PC-9 (cell line): Measurements from ENCODE around the gene COQ10B. TPM values are rescaled to one million over a fixed set of nuclear protein-coding genes. Genes with fewer than 3 reads are reported as not detected.

Experiments
- BruUV-seq: library from RNA; stranded (reverse); fragments of 400-500 nt; replicated peaks from 2 replicates; lab custom pipeline; 2021; lab: Mats Ljungman, UMichigan
- CTCF ChIA-PET: fragments of 300-600 bp; sonication (Branson Sonifier 250); formaldehyde crosslinking; loops from one replicate; lab custom pipeline; 2022; ENCODE audit warnings: antibody characterized with exemption; lab: Charles Lee
- POLR2A ChIA-PET: fragments of 300-600 bp; sonication (Branson Sonifier 250); formaldehyde crosslinking; loops from one replicate; lab custom pipeline; 2022; ENCODE audit warnings: antibody characterized with exemption; ENCODE audit not compliant: unreplicated experiment; lab: Charles Lee
- DNase-seq, 2 experiments: peaks; one replicate each; pipeline versions ENCODE4 v3.0.0 to v3.0.0-alpha.2; 2015 to 2022; ENCODE audit warnings: mixed read lengths in 1 of 2
- H2AFZ ChIP-seq: fragments of 200-600 bp; sonication (generic); 2 replicates; pipeline ENCODE4 v1.8.1; 2017; ENCODE audit warnings: antibody characterized with exemption
- H3F3A ChIP-seq: fragments of 200-600 bp; sonication (generic); 2 replicates; pipeline ENCODE4 v1.8.1; 2017; ENCODE audit warnings: antibody characterized with exemption, mild to moderate bottlenecking, low read depth; ENCODE audit not compliant: insufficient read depth
- H3K27ac ChIP-seq: fragments of 200-600 bp; sonication (generic); 2 replicates; pipeline ENCODE4 v1.6.1; 2016; ENCODE audit warnings: mixed run types
- H3K27me3 ChIP-seq: fragments of 200-600 bp; sonication (generic); 2 replicates; pipeline ENCODE4 v1.6.1; 2016; ENCODE audit warnings: low read depth, mixed run types; ENCODE audit not compliant: insufficient read depth
- H3K36me3 ChIP-seq: fragments of 200-600 bp; sonication (generic); 2 replicates; pipeline ENCODE4 v1.6.1; 2016; ENCODE audit warnings: low read depth, mixed run types
- H3K4me1 ChIP-seq: fragments of 200-600 bp; sonication (generic); replicated peaks from 2 replicates; pipeline ENCODE4 v1.6.1; 2016; ENCODE audit warnings: mixed run types; ENCODE audit not compliant: insufficient read depth
- H3K4me2 ChIP-seq: fragments of 200-600 bp; sonication (generic); 2 replicates; pipeline ENCODE4 v1.6.1; 2017; ENCODE audit warnings: mixed run types
- H3K4me3 ChIP-seq: fragments of 200-600 bp; sonication (generic); 2 replicates; pipeline ENCODE4 v1.6.1; 2016; ENCODE audit warnings: mixed run types
- H3K79me2 ChIP-seq: fragments of 200-600 bp; sonication (generic); 2 replicates; pipeline ENCODE4 v1.6.1; 2017; ENCODE audit warnings: low read depth, mixed run types
- H3K9me2 ChIP-seq: fragments of 200-600 bp; sonication (generic); 2 replicates; pipeline ENCODE4 v1.8.1; 2017; ENCODE audit warnings: mild to moderate bottlenecking; ENCODE audit not compliant: insufficient read depth
- H3K9me3 ChIP-seq: fragments of 200-600 bp; sonication (generic); 2 replicates; pipeline ENCODE4 v1.8.1; 2016; ENCODE audit warnings: low read depth; ENCODE audit not compliant: insufficient read depth
- H4K20me1 ChIP-seq: fragments of 200-600 bp; sonication (generic); 2 replicates; pipeline ENCODE4 v1.8.1; 2017; ENCODE audit not compliant: insufficient read depth
- CTCF ChIP-seq: fragments of 200-600 bp; sonication (generic); conservative IDR thresholded peaks from 2 replicates; pipeline ENCODE4 v1.6.1; 2017; ENCODE audit warnings: mixed run types, antibody characterized with exemption, mild to moderate bottlenecking, moderate library complexity
- EZH2 ChIP-seq: fragments of 200-600 bp; sonication (generic); IDR thresholded peaks from 2 replicates; pipeline ENCODE4 v1.8.0; 2017; ENCODE audit warnings: antibody characterized with exemption, low read depth
- intact Hi-C: fragments of 100-400 bp; cut with micrococcal nuclease; formaldehyde crosslinking; loops from one replicate; pipeline ENCODE4 v1.10.0; 2022; ENCODE audit not compliant: unreplicated experiment
- total RNA-seq: library from RNA; stranded (reverse); gene quantifications from 2 replicates; pipeline ENCODE4 v1.2.3, GENCODE V29; 2021

The COQ10B gene
- total RNA-seq, 1 experiment from 2014 or later, result 18.1 TPM

- Histone ChIP-seq H3K9me3 (no peaks in the 10 kb centered on the region), H3F3A (peaks cover 15% of the 10 kb centered on the region; the same call in 1 of the 2 replicates), H3K4me3 (no peak overlapping the region), H3K36me3 (peaks cover 7% of the 10 kb centered on the region; the same call in 1 of the 2 replicates), H3K9me2 (no peaks in the 10 kb centered on the region), H3K4me1 (peaks cover 13% of the 10 kb centered on the region), H3K4me2 (no peak overlapping the region), H3K27ac (no peak overlapping the region), H3K27me3 (no peaks in the 10 kb centered on the region), H3K79me2 (peaks cover 41% of the 10 kb centered on the region), H2AFZ (no peak overlapping the region), H4K20me1 (peaks cover 36% of the 10 kb centered on the region)
- intact Hi-C loops, result no loop called here
- DNase-seq, result no peak
- CTCF ChIA-PET, result no interaction called here
- TF ChIP-seq CTCF (no peak), EZH2 (no peak)
- POLR2A ChIA-PET, result interaction anchor here (0.7 kb wide), 1 partner anchor 27 kb away, joined by 5 read pairs; no protein-coding TSS in a partner anchor
- no TSS peak for BruUV-seq
Observed at GRCh38 chr2:197464175-197464574, 10.8 kb downstream of the COQ10B start.

GRCh38 chr2:197472166-197472565, 18.8 kb downstream of the COQ10B start:
- CTCF ChIA-PET, result no interaction called here
- POLR2A ChIA-PET, result no interaction called here
- Histone ChIP-seq H3K4me1 (no peaks in the 10 kb centered on the region), H4K20me1 (0 out of 2 replicates have a peak, but pooled peaks cover 20% of the 10 kb centered on the region), H3K27me3 (no peaks in the 10 kb centered on the region), H3K27ac (no peak overlapping the region), H3K36me3 (peaks cover 29% of the 10 kb centered on the region), H3K4me3 (no peak overlapping the region), H3K9me2 (no peaks in the 10 kb centered on the region), H2AFZ (no peak overlapping the region), H3K9me3 (no peaks in the 10 kb centered on the region), H3K79me2 (peaks cover 5% of the 10 kb centered on the region; the same call in 1 of the 2 replicates), H3F3A (peaks cover 4% of the 10 kb centered on the region; the same call in 1 of the 2 replicates), H3K4me2 (no peak overlapping the region)
- no peak for DNase-seq
- BruUV-seq, result no TSS peak
- TF ChIP-seq EZH2 (no peak), CTCF (no peak)
- intact Hi-C loops, result loop anchor here (5.0 kb wide), 1 partner anchor 50 kb away; no protein-coding TSS in a partner anchor

GRCh38 chr2:197477797-197478196, 24.4 kb downstream of the COQ10B start:
- CTCF ChIA-PET, result no interaction called here
- TF ChIP-seq EZH2 (no peak), CTCF (no peak)
- POLR2A ChIA-PET, result no interaction called here
- no peak overlapping the region for H3K4me2 ChIP-seq
- H3K4me1 ChIP-seq, result no peaks in the 10 kb centered on the region
- BruUV-seq, result no TSS peak
- H3F3A ChIP-seq, result no peaks in the 10 kb centered on the region; the same call in 1 of the 2 replicates
- H3K9me2 ChIP-seq, result no peaks in the 10 kb centered on the region
- H3K27me3 ChIP-seq, result no peaks in the 10 kb centered on the region
- H2AFZ ChIP-seq, result no peak overlapping the region
- DNase-seq, result no peak
- intact Hi-C loops, result no loop called here
- peaks cover 15% of the 10 kb centered on the region; the same call in 1 of the 2 replicates for H3K36me3 ChIP-seq
- H3K27ac ChIP-seq, result no peak overlapping the region
- 0 out of 2 replicates have a peak, but pooled peaks cover 5% of the 10 kb centered on the region for H3K9me3 ChIP-seq
- no peak overlapping the region for H3K4me3 ChIP-seq
- no peaks in the 10 kb centered on the region for H3K79me2 ChIP-seq
- 0 out of 2 replicates have a peak, but pooled peaks cover 5% of the 10 kb centered on the region for H4K20me1 ChIP-seq
